Activated gamma-delta T cell (primary cell): ENCODE measurements around the gene POU6F2.
"Not testable (repeated sequence)": the region's sequence is repeated elsewhere in the genome, so short reads cannot be mapped to it uniquely, and the experiment has no call there.

Experiments
- DNase-seq: peaks from one replicate; lab custom pipeline; 2025; lab: John Stamatoyannopoulos, UW
- total RNA-seq, 2 donors: gene quantifications; one replicate each; lab custom pipeline; 2026; lab: John Stamatoyannopoulos, UW

POU6F2 gene
- 0 to 0.09 reads per million in 2 donors for total RNA-seq

GRCh38 chr7:38977685-38978084 lies at the start of gene POU6F2:
POU6F2 (plus strand) TSS chr7:38977909; CDS start chr7:38977954, 45 bp downstream.
- DNase-seq = no peak

- DNase-seq = no peak
These were observed 49.2 kb upstream of the POU6F2 start for GRCh38 chr7:38928506-38928905.

DNA sequence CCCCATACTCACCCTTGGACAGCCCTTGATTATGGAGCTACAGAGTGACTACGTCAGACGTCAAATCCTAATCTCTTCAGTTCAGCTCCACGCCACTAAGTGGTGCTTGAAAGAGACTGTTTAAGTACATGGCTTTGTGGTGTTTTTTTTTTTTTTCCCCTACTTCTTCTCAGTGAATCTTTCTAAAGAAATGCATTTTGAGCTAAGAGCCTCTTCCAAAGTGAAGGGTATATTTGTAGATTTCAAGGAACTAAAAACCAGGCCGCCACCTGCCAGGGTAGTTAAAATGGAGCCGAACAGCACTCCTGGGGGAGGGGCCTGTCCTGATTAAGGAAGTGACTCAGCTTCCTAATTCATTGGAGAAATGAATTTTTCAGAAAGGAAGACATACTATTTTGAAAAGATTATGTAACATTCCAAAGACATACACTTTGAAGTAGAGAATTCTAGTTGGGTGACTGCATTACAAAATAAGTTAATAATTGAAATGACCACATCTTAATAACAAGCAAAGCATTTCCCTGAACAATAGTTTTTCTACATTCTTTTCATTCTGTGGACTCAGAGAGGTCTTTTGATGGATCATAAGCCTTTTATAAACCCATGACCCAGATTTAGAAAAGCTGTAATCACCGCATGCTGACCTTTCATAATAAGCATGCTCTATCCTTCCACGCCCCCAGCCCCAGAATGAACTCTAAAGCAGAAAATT lies 48.1 kb upstream of the POU6F2 start:
- DNase-seq = no peak

DNA sequence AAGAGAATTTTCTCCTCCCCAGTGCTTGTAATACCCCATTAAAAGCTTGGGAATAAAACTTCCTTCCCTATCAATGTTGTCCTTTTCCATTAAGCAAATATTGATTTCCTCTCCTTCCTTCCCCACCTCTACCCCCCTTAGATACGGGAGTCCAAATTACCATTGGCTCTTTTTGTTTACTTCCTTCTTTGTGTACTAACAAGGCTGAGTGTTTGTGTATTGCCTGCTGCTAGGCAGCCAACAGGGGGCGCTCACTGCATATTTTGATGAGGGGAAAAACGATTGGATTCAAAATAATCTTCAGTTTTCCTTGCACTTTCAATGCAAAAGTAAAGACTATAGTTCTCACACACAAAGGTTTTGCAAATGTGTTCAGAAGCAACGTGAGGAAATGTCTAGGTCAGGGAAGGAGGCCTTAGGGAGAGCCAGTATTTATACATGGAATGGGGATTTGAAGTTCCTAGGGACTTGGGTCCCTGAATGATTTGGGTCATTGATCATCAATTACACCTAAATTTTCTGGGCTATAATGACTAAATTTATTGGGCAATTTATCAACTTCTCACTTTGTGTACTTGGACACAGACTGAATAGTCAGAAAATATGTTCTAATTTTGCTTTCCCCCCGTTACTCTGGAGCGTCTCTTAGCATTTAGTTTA lies 45.1 kb upstream of the POU6F2 start:
- no peak for DNase-seq

DNA sequence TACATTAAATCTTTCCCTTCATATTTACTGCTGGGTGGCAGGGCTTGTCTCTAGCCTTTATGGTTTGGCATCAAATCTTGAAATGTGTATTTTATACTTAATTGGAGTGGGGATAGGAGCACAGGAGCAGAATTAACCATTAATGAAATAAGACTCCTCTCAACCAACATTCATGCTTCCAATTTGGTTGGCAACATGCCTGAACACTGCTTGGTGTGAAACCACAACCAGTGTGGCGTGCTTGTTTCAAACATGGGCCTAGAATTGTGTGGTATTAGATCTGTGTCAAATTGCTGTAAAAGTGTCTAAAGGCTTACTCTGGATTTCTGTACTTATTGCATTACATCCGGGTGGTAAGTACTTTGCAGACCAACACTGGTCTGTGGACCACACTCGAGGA lies 43.7 kb upstream of the POU6F2 start:
- no peak for DNase-seq

DNA sequence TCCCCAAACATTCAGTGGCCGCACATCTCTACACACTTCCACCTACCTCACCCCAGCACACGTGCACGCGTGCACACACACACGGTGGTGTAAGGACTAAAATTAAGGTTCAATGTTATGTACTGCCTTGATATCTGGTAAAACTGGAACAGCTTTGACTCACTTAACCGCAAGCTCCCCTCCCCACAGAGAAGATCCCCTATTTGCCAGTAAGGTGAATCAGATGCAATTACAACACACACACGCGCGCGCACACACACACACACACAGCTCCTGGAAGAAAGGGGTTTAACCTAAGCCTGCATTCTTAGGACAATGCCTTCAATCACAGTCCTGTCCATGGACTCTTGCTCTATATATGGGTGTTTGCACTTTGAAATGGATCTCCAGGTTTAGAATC lies 43.2 kb upstream of the POU6F2 start:
- DNase-seq = no peak

GRCh38 chr7:38936641-38937040 lies 41.1 kb upstream of the POU6F2 start:
- DNase-seq = no peak

DNA sequence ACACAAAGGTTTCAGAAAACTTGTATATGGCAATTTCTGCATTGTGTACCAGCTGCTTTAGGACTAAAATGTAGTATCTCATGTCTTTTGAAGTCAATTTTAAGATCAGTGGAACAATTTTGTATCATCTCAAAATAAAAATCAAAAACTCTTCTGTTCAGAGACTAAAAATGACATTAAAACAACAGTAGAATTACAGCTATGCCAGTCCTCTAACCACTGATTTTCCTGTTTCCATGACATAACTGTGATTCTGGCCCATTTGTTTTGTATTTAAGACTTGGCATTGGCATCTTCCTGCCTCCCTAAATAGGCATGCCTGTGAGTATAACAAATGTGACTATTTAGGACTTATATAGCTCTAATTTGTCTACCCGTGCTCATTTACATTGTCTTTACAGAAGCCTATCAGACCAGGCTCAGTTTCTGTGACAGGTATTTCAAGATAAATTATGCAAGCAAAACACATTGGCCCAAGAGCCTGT lies 39.7 kb upstream of the POU6F2 start:
- no peak for DNase-seq

DNA sequence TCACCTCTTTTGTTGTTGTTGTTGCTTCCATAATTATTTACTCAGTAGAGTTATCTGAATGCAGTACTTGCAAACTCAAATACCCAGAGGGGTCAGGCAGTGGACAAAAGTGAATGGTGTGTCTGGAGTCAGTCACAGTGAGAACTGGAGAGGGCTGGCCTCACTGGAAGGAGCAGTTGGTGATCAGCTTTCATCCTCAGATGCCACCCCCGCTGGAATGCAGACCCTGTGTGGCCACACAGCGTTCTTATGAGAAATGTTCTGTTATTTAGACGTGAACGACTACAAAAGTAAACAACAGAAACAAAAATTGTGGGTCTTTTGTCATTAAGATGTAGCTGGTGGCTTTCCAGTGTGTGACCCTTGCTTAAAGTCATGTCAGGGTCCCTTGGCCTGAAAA lies 39.1 kb upstream of the POU6F2 start:
- no peak for DNase-seq

DNA sequence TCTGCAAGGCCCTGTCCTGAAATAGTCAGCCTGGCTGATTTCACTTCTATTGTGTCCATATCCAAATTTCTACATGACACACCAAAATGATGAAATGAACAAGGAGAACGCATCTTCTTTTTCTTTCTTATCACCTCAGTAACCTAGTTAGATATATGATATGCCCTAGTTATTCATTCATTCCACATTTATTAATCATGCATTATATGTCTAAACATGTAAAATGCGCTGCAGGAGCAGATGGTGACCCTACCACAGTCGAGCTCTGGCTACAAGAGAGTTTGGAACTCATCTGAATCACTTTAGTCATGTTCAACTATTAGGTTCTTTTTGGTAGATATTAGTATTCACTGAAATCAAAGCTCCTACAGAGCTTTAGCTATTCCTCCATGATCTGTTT lies 36.9 kb upstream of the POU6F2 start:
- DNase-seq = no peak

DNA sequence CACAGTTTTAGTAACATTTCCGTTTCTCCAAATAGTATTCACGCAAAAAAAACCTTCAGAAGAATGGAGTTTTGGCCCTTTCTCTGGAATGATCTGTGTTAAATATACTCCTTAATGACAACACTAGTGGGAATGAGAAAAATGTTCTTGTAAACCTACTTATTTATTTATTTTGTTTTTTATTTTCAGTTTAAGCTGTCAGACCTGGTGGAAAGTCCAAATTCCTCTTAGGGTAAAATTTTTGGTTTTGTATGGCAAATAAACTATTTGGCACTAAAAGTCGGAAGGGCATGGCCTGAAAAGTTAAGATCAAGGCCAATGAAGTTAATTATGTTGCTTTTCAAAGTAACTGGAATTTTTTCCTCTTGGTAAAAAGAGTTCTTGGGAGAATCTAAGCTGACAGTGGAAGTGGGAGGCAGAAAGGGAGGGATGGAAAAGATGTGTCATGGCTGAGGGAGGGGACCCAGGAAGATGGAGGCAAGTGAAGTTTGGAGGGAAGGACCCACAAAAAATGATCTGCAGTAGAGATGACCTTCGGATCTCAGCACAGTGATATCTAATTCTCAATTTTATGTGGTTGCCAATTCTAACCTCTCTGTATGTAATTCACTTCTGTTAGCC lies 35.2 kb upstream of the POU6F2 start:
- no peak for DNase-seq

DNA sequence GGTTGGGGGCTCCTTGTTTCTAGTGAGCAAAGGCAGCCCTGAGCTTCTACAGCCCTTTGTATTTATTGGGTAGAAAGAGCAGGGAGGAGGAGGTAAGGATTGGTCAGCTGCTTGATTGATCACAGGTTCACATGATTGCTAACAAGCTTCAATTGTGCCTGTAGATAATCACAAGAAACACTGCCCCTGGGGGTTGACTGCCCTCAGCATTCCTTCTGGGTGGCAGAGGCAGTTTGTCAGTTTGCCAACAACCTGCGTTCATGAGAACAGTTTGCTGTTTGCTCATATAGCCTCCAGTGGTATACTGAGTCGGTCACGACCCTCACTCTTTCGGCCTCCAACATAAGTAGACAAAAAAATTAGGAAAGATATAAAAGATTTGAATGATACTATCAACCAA lies 30.2 kb upstream of the POU6F2 start:
- DNase-seq = not testable (repeated sequence)

DNA sequence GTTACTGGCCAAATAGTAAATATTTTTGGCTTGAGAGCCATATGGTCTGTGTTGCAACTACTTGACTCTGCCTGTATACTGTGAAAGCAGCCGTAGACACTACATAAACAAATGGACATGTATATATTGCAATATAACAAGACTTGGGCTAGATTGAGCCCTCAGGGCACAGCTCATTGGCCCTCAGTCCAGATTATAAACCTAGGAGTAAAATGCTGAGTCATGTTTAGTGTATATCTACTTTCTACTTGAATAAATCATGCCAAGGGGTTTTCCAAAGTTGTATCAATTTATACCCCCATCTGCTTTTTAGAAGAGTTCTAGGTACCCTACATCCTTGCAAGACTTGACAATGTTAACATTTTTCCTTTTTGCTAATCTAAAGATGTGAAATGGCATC lies 27.4 kb upstream of the POU6F2 start:
- DNase-seq = no peak

DNA sequence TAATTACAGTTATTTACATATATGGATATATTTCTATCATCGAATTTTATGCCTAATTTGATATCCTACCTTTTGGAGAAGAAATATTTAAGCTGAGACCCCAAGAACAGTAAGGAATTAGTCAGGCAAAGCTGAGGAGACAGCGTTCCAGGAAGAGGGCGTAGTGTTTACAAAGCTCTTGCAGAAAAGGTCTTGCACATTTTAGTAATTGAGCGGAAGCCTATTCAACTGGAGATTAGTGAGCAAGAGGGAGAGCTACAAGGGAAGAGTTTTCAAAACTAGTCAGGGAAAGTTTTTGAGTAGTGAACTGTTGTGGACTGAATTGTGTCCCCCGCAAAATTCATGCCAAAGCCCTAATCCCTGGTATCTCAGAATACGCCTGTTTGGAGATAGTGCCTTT lies 26.5 kb upstream of the POU6F2 start:
- no peak for DNase-seq

GRCh38 chr7:38953227-38953626 lies 24.5 kb upstream of the POU6F2 start:
- DNase-seq = no peak

- no peak for DNase-seq
These were observed 23.7 kb upstream of the POU6F2 start for GRCh38 chr7:38953971-38954370.

DNA sequence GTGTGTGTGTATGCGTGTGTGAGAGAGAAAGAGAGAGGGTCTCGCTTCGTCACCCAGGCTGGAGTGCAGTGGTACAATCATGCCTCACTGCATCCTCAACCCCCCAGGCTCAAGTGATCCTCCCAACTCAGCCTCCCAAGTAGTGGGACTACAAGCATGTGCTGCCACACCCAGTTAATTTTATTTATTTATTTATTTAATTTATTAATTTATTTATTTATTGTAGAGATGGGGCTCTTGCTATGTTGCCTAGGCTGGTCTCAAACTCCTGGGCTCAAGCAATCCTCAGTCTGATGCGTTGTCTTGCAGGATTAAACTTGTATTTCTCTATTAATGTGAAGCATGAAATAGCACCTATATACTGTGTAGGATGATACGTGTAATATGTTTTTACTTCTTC lies 21.8 kb upstream of the POU6F2 start:
- DNase-seq = no peak

DNA sequence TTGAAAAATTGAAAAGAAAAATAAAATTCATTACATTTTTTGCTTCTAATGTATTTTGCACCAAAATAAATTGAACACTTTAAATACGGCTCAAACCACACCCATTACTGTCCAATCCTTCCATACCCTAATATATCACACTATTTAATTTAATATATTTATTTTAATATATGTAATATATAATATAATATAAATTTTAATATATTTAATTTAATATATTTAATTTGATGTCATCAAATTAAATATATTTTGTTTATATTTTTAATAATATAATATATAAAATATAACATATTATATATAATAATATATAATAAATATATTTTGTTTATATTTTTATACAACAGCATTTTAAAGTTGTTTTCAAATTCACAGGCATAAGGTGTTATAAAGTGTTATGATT lies 15.7 kb upstream of the POU6F2 start:
- no peak for DNase-seq

DNA sequence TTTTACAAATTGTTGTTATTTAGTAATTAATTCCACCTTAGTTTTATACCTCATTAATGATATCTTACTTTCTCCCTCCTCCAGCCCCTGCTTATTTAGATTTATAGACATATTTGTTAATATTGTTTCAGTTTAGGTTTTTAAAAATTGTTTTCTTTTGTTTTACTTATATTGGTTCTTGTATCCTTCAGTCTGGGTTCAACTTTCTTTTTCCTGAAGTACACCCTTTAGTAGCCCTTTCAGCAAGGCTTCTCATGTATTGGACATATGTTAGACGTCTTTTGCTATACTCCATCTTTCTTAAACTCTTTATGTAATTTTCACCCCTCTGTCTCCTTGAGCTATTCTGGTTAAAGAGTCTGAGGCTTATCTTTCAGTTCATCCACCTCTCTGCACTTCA lies 12.8 kb upstream of the POU6F2 start:
- DNase-seq = no peak

- no peak for DNase-seq
These were observed 3.9 kb upstream of the POU6F2 start for GRCh38 chr7:38973760-38974159.

DNA sequence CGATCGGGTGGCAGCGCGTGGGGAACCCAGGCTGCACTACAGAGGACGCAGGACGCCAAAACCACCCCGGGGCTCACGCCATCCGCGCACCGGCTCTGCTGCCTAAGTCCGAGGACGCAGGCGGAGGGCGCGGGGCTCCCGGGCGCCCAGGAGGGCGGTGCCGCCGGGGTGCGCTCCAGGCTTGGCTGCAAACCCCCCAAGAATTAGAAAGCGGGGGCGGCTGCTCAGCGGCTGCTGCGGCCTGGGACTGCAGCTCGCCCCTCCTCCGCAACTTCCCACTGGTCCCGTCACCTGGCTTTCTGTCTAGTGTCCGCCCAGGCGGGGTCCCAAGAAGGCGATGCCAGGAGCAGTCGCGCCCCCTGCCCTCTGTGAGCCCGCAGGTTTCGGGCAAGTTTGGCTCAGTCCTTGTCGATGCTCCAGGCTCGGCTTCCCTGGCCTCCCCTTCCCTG lies 1.7 kb upstream of the POU6F2 start:
- no peak for DNase-seq

DNA sequence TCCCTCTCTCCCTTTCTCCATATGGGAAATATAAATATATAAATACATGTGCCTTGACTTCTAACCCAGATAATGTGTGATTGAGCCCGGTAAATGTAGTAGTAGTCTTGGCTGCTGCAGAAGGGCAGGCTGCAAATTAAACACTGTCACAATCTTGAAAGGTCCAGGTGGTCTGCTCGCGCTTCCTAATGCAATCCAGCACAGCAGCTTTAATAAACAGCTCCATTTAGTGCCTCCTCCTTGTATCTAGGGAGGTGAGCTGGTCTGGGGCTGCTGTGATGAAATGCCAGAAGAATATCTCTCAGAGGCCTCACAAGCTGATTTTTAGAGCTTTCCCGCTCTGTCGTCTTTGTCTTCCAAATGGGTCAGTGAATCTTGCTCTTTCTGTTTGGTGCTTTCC lies 782 bp downstream of the POU6F2 start:
- DNase-seq = no peak

DNA sequence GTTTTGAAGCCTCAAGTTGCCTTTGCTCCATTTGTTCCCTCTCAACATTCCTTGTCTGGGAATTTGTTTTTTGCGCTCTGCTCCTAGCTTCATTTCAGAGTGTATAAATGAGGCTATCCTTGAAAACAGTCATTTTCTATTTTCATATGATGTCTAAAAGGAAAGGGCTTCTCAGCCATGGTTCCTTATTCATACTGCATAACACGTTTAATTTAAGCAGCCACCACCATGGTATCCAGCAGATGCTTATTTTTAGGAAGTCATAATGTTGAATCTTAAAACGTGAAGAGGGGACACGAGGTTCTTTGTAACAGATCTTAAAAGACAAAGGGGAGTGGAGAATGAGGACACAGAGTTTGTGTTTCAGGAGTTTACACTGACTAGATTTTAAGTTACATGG lies 14.5 kb downstream of the POU6F2 start:
- DNase-seq = no peak
